GM19035 (cell line): Measurements from ENCODE around the gene TMEM62.

Experiments
- ATAC-seq: cut with Tn5 transposase; IDR thresholded peaks from one replicate; pipeline ENCODE4 v1.9.1; 2021; ENCODE audit not compliant: unreplicated experiment

The TMEM62 gene

GRCh38 chr15:43133430-43134156 lies at the start of gene TMEM62:
Gene TMEM62 (plus strand): TSS chr15:43133586. CDS start chr15:43133803, 217 bp downstream.
- peak; percentile 93 for ATAC-seq

- ATAC-seq = no peak
These were observed 47.5 kb upstream of the TMEM62 start for GRCh38 chr15:43085921-43086320.

GRCh38 chr15:43086551-43086950 lies 46.8 kb upstream of the TMEM62 start:
- ATAC-seq = no peak

DNA sequence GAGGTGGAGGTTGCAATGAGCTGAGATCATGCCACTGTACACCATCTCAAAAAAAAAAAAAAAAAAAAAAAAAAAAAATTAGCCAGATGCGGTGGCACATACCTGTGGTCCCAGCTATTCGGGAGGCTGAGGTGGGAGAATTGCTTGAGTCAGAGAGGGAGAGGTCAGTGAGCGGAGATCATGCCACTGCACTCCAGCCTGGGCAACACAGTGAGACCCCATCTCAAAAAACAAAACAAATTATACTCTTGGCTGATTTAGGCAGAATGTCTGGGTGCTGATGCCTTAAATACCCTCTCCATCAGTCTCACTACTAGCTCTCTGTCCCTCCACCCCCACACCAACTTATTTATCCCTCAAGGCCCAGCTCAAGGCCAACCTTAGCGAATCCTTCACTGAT lies 41.5 kb upstream of the TMEM62 start:
- ATAC-seq = no peak

DNA sequence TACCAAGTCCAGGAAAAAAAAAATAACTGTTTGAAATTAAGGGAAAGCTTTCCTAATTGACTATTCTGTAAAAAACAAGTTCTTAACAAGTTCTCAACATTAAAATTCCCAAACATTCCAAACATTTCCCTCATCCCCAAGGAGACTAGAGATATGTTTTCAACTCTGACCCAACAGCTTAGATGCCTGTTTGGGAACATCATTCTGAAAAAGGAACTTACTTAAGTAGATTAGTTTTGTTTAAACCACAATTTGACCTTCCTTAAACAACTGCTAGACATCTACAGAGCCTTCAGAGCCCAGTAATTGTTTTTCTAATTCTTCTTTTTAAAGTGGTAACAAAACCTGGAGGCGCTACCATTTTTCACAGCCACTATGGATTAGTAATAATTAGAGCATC lies 40.4 kb upstream of the TMEM62 start:
- no peak for ATAC-seq

- ATAC-seq = no peak
These were observed 38.9 kb upstream of the TMEM62 start for GRCh38 chr15:43094416-43095030.

- ATAC-seq = no peak
These were observed 38.1 kb upstream of the TMEM62 start for GRCh38 chr15:43095243-43095642.

DNA sequence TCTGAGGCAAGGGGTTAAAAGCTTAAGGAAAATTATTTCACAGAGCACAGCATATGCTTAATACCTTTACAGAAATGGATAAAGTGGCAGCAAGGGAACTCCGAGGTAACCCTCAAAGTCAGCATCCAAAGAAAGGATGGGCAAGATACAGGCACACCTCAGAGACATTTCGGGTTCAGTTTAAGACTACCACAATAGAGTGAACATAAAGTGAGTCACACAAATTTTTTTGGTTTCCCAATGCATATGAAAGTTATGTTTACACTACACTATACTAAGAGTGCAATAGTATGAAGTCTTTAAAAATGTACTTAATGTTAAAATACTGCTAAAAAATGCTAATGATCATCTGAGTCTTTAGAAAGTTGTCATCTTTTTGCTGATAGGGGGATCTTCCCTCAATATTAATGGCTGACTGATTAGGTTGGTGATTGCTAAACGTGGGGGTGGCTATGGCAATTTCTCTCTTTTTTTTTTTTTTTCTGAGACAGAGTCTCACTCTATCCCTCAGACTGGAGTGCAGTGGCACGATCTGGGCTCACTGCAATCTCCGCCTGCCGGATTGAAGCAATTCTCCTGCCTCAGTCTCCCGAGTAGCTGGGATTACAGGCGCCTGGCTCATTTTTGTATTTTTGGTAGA lies 37.6 kb upstream of the TMEM62 start:
- ATAC-seq = no peak

GRCh38 chr15:43096411-43096810 lies 37.0 kb upstream of the TMEM62 start:
- no peak for ATAC-seq

DNA sequence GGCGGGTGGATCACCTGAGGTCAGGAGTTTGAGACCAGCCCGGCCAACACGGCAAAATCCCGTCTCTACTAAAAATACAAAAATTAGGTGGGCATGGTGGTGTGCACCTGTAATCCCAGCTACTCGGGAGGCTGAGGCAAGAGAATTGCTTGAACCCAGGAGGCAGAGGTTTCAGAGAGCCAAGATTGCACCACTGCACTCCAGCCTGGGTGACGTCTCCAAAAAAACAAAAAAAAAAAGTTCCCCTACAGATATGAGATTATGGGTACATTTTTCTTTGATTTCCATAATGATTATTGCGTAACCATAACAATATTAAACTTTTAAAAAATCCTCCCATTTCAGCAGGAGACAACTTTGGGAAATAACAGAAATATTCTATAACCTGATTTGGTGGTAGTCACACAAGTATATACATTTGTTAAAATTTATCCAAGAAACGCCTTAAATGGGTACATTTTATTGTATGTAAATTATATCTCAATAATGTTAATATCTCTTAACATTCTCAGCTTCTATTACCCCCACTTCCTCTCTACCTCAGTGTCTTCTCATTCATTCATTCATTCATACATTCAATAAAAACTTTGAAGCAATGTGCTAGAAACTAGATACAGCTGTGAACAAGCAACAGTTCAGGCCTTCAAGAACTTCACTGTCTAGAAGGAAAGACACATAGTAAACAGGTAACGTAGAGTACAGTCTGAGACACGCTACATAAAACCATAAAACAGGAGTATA lies 34.1 kb upstream of the TMEM62 start:
- no peak for ATAC-seq

DNA sequence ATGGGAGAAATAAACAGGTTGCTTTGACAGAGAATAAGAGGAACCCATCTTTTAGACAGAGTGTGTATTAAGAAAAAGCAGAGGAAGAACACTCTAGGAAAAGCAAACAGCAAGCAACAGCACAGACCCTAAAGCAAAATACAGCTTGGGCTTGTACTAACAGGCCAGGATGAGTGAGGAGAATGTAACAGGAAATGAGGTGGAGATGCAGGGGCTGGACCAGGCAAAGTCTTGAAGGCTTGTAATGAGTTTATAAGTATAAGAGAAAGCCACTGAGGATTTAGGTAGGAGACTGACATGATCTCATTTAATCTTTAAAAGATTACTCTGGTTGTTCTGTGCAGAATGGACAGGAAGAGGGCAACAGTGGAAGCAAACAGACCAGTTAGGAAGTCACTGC lies 32.4 kb upstream of the TMEM62 start:
- no peak for ATAC-seq

DNA sequence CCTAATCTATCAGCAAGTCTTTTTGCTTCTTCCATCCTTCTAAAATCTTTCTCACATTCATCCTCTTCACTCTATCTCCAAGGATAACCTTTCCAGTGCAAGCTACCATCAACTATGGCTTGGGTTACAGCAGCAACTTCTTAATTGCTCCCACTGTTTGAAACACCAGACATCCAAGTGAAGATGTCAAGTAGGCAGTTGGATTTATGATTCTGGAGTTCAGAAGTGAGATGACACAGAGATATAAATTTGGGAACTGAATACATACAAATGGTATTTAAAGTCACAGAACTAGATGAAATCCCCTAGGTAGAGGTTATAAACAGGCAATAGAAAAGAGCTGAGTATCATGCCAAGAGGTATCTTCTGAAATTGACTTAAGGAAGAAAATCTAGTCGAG lies 31.2 kb upstream of the TMEM62 start:
- no peak for ATAC-seq

DNA sequence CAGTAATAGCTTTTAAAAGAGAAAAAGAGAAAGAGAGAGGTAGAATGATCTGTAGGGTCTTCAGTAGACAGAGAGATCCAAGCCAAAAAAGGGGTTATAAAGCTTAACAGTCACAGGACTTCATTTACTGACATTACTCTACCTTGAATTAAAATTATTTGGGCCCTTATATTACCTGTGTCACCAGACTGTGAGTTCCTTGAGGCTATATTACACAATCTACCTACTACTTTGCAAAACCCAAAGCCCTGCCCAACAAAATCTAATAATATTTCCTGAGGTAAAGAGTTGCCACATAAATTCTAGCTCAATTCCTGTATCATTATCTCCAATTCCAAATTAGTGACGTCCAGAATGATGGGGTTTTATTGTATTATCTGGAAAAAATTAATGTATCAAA lies 29.5 kb upstream of the TMEM62 start:
- no peak for ATAC-seq

GRCh38 chr15:43104426-43104825 lies 29.0 kb upstream of the TMEM62 start:
- ATAC-seq = no peak

DNA sequence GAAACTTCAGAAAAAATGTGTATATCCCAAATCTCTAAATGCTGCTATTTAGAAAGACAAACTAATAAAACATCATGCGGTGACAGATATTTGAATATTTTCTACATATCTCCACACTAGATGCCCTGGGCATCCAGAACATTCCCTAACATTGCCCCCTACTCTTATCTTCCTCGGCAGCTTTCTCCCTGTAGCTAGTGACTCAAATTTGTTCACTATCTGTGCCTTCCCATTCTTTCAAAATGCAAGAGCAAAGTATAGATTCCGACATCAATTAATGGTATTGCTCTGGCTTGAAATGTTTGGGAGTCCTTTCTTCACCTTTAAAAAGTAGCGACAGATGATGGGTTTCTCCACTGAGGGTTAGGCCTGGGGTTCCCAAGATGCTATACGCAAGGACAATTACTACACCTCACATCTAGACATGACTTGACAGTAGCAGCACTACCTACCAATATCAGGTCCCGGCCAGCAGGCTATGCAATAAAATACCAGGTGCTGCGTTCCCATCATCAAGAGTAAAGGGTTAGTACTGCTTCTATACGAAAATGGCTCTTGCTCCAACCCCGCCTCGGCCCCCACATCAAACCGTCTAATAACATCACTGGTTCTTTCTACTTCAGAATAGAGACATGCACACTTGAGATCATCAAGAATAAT lies 28.2 kb upstream of the TMEM62 start:
- peak; percentile 23 for ATAC-seq

DNA sequence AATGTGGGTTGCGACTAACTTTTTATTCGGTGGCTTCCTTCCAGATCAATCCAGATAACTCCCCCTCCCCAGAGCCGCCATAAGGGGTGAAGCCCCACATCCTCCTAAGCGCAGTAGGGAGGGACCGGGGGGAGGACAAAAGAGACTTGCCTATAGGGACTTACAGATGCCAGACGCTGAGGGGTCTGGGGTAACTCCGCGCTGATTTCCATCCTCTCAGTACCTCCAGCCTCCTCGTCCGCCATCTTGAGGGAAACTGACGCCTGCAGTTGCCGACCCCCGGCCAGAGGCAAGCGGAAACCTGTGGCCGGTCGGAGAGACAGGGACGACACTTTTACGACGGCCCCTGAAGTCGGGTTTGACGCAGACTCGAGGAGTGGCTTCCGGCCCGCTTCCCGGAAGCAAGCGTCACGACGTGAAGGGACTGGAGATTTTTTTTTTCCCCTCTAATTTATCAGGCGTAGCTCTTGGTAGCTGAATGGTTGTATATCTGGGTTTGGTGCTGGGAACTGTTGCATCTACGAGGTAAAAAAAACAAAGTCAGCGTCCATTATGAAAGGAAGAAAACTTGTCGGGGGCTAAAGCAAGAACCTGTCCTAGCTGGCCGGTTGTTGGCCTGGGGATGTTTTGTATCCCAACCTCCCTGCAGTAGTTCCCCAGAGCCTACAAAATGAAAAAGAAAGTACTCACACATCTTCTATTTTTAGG lies 27.5 kb upstream of the TMEM62 start, which contains the start of gene UBR1:
TSS of gene UBR1 (minus strand) at position 261 of the 708 bp plus-strand sequence. CDS start at position 245, 16 bp downstream.
- ATAC-seq = peak; percentile 93

- no peak for ATAC-seq
These were observed 26.9 kb upstream of the TMEM62 start for GRCh38 chr15:43106486-43106829.

- ATAC-seq = no peak
These were observed 25.6 kb upstream of the TMEM62 start for GRCh38 chr15:43107751-43108150.

- ATAC-seq = no peak
These were observed 22.0 kb upstream of the TMEM62 start for GRCh38 chr15:43111354-43111753.

DNA sequence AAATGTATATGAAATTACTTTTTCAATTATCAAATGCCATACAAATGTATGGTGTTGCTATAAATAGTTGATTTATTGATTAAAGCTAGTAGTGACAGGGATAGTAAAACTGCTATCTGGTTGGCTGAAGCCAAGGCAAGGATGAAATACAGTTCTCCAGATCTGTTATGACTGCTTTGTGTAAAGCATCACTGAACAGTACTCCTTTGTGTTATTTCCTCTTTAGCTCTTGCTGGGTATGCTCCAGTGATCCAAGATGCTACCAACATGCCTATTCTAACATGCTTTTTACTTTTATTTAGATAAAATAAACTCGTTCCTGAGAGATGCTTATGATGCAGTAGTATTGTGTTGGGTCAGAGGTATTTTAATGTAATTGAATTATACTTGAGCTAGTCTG lies 15.1 kb upstream of the TMEM62 start:
- no peak for ATAC-seq
